Activated CD4-positive, alpha-beta T cell treated with anti-CD3 and anti-CD28 coated beads, Interleukin-2, Interleukin-4, amounts not matched to agents 100 ng/mL and 50 ng/mL, durations not matched to agents 16 hours and 8 hours (primary cell): ENCODE data around the gene HS6ST2.

Experiments used
- DNase-seq: peaks from one replicate; pipeline ENCODE4 v3.0.0-alpha.2; 2020; ENCODE audit warnings: low spot score

The HS6ST2 gene

DNA sequence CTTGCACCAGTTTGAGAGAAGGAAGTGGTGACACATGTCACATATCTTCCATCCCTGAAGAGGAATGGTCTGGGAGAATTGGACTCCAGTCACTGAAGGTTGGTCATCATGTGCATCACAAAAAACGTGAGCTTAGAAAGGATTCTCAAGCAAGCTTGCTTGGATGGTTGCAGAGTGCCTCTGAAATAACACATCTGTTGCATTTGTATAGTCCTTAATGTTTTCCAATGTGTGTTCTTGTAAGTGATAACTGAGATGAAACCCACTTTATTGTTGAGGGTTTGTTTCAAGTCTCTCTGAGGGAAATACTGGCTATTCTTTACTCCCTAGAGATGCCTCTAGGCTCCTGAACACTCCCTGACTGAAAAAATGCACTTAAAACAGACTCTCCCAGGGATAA lies 285.1 kb downstream of the HS6ST2 start:
- DNase-seq: no peak

DNA sequence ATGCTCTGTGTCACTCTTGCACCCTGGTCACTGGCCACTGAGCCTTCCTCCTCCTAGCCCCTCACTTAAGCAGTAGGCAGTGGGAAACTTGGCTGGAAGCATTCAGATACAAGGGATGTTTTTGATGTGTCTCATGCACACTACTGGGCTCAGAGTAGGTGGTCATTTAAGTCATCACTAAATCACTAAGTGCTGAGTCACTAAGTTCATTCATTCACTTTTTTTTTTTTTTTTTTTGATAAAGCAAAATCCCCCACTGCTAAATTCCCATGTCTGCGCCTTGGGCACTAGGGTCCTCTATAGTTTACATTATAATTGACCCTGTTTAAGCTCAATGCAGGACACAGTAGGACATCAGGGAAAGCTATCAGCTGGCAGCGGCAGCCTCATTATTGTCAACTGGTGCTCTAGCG lies 287.2 kb downstream of the HS6ST2 start:
- no peak for DNase-seq

DNA sequence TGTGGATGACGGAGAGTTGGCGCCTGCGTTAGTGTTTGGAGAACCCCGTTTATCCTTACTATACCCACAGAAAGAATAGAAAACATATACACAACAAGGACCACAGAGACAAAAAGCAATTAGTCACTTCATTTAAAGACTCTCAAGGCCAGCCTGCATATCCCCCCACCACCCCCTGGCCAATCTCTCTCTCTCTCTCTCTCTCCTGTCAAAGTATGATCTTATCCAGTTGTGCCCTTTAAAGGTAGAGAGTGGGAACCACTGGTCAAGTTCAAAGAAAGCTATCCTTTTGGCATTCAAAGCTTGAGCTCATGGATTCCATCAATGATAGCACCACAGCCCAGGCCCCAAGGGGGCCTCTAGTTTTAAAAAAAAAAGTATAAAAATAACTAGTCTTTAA lies 289.3 kb downstream of the HS6ST2 start:
- no peak for DNase-seq

DNA sequence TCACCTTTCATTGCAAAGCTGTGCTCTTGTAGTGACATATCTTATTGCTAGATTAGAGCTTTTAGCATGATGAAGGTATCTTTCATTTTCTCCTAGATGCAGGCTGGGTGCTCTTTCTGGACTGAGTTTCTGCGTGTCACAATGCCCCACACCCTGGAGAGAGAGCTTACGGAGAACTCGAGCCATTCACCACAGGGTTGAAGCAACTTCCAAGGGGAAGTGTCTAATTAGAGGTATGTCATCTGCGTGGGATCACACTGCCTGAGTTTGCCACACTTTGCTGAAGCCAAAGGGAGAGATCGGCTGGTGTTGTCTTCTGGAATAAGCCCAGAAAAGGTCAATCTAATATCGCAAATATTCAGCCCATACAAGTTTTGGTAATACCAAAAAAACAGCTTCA lies 290.3 kb downstream of the HS6ST2 start:
- DNase-seq: no peak

DNA sequence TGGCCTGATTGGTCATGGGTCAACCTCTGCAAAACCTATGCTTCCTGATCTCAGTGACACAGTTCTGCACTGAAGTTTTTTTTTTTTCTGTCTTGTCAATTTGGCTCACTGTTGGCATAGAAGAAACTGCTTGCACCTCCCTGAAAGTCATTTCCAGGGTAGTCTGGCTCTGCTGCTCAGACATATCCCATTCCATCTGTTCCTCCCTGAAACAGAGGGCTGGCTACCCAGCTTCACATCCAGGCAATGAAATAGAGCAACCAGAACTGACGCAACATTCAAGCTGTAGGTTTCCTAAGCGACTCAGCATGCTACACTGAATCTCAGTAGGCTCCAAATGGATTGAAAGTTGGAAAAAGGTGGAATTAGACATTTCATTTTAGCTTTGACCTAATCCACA lies 292.8 kb downstream of the HS6ST2 start:
- DNase-seq: no peak

DNA sequence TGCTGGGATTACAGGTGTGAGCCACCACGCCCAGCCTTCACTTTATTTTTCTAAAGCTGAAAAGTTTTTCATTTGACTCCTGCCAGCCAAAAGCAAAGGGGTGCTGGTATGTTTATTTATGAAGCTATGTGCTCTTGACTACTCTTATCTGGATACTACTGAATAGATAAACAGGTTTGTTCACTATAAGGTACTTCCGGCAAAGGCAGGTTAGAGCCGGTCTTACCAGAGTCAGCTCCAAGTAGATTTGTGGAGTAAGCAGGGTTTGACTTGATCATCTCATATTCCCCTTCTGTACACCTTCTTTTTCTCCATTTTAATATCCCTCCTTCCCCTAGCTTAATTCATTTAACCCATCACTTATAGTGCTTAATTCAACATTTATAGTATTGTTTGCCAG lies 294.2 kb downstream of the HS6ST2 start:
- no peak for DNase-seq

DNA sequence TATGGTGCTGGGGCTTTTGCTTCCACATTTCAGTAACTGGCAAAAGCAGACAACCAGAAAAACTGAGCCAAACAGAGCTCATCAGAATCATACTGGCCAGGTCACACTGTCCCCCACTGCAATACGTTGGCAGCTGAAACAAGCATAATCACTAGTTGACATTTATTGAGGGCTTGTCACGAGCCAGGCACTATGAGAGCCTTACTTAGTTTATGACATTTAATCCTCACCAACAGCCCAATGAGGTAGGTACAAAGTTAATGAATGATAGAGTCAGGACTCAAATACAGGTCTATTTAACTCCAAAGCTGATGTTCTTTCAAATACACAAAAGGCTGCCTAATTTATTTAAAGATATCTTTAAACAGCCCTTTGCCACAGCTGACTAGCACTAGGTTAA lies 295.6 kb downstream of the HS6ST2 start:
- DNase-seq: no peak

DNA sequence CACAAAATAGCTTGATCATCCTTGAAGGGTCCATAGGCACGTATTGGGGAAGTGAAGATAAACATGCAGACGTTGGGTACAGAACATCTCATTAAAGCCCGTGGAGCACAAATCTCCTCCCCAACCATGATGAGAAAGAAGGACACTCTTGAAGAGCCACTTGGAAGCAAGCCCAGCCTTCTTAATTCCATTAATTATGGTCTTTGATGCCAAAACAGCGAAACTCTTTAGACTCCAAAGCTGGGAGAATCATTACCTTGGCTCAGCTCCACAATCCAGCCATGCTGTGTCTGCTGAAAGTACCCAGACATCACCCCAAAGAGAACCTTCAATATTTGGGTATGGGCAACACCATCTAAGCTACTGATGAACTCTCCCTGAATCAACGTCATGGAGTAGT lies 300.6 kb downstream of the HS6ST2 start:
- DNase-seq: no peak

DNA sequence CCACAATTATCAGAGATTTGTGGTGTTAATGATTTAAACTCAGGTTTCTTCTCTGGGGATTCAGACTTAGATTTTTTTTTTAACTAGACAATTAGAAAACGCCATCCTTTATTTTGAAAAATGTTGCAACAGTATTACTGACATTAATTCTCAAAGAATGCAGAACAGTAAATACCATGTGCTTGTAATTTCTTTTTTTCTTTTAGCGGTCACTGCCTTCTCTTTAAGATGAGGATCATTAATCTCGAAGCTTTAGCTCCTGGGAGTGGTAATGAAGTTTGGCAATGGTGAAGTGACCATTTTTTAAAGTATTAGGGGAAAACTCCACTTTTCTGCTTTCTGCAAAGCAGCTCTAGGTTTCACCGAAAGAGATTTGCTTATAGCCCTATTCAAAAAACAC lies 305.6 kb downstream of the HS6ST2 start:
- no peak for DNase-seq

DNA sequence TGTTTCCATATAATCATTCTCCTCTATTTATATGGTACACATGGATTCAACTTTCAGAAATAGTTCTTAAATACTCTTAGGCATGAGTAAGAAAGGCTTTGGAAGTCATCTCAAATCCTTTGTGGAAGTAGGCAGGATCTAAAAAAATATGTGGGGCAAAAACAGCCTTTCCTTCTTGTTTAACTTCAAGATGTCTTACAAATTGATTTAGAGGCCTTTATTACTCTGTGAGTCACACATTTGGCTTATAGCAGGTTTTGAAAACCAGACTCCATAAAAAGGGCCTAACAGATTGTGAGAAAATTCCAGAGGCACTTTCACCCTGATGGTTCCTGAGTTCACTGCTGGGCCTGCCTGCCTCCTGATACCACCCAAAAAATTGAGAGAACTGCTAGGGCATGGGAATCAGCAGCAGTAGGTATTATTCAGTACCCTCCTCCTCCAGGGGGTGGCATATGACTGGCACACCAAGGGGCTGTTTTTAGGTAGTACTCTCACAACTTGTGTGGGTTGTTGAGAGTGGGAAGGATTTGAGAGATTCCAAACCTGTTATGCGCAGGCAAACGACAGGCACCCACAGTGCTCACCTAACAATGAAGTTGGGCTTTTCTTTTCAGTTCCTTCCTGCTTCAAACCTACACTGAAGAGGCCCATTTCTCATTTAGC lies 306.9 kb downstream of the HS6ST2 start:
- no peak for DNase-seq

DNA sequence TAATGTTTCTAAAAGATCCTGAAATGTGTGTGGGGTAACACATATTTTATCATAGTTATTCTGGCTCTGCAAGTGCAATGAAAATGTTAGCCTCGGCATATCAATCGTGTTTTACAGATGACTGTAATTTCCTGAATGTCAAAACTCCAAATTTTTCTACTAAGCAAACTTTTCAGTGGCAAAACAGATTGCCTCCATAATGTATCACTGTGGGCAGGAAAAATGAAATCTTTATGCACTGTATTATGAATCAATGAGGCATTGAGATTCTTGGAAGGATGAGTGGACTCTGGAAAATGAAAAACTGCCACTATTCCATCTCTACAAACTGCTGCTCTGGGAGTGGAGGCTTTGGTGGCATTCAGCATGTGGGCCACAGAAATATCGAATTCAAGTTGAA lies 309.5 kb downstream of the HS6ST2 start:
- DNase-seq: no peak

DNA sequence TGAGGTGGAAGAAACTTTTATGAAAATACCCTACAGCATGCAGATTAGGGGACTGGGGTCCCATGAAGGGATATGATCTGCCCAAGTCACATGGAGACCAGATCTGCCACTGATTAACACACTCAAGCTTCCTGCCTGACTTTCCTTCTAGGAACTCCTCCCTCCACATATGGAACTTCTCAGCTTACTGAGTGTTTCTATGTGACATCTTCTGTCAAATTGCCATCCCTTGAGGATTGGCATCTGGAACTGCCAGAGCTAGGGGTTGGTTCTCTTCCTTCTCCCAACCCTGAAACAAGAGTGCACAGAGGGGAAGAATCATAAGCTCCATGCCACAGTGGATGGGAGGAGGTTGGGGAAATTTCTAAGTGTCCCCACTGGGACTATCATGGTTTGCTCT lies 319.0 kb downstream of the HS6ST2 start:
- no peak for DNase-seq

DNA sequence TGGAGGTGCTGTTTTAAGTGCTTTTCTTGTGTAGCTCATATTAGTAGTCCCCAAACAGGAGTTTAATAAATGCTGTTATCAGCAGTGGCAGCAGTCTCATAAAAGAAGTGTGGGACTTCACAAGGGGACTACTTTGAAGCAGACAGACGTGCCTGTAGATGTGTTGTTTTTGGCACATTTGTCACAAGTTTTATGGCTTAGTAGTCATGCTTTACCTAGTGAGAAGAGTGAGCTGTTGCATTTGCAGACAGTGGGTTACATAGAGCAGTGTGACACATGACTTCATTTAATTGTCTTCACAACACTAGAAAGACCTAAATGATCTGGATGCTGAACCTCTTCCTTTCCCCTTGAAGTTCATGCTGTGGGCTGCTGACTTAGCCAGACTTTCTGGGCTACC lies 320.1 kb downstream of the HS6ST2 start:
- no peak for DNase-seq

DNA sequence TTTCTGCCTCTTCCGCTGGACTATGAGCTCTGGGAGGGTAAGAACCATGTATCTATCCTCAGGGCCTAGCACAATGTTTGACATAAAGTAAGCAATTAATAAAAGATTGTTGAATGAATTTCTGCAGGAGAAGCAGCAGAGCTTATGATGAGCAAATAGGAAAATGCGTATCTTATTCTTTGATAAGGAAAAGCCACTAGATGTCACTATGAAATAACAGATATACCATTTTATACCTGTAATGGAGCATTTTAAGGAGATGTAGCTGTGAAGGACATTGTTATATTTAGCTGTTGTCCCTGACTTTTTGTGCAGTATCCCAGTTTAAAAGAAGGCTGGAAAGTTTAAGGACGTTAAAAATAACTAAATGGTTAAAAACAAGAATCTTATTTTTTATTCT lies 322.3 kb downstream of the HS6ST2 start:
- DNase-seq: no peak

DNA sequence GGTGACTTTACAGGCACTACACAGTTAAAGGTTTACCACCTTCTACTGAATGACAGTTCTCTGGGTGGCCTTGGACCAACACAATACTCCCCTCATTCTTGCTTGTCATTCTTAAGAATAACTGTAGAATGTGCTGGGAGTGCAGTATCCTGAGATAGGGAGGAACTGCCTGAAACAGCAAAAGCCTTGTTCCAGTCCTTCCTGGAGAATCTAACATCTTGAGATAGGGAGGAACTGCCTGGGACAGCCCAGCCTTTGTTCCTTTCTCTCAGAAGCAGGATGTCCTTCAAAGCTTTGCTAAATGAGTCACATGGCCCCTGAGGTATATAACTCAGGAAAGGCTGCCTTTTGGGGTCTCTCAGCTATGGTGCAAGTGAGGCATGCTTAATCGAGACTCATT lies 323.9 kb downstream of the HS6ST2 start:
- no peak for DNase-seq

DNA sequence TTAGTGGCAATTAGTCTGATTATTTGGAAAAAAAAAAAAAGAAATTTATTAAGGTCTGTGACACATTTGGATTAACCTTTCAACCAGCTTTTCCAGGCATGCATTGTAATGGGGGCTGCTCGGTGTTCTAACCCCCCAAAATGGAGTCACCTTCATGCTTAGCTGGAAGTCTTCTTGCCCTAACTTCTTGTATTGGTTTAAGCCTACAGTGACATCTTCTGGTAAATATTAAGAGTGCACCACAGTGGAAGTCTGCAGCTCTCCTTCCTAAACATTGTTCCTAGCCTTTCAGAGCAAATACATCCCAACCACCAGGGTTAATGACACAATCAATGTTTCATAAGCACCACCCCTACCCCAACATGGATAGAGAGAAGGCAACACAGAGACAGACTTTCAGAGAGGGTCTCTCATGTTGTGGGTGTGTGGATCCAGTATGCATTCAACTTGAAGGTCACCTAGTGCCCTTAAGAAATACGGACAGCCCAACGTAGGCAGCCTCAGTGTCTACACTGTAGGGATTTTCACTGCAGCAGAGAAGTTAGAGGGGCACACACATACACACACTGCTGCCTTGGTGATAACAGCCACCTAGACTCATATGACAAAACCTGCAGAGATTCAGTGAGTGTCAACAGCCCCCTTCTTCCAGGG lies 326.7 kb downstream of the HS6ST2 start:
- DNase-seq: peak; percentile 24

DNA sequence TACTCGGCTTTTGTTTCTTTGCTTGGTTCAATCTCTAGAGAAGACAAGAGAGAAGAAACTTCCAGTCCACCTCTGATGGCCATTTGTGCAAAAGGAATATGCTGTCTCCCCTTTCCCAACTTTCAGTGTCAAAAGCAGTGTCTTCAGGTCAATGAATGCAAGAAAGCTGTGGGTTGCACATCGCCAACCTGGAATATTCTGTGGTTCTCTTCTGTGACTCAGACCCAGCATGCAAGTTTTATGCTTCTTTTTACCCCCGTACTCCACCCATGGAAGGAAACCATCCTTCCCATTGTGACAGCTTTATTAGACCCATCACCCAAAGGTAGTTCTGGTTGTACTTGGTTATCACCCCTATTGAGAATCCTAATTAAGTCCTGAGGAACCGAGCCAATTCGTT lies 334.0 kb downstream of the HS6ST2 start:
- DNase-seq: no peak

DNA sequence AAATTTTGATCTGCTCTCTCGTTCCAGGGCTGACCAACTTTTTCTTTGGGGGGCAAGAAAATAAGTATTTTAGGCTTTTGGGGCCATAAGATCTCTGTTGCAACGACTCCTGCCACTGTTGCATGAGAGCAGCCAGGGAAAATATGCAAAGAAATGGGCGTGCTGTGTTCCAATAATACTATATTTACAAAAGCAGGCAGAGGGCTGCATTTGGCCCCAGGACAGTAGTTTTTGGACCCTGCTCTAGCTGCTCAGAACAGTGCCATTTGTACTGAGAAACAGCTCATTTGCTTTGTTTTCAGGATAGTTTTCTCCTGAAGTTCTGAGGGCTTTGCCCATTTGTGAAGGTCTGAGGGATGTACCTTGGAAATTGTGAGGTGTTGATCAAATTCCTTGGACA lies 334.5 kb downstream of the HS6ST2 start:
- DNase-seq: no peak

DNA sequence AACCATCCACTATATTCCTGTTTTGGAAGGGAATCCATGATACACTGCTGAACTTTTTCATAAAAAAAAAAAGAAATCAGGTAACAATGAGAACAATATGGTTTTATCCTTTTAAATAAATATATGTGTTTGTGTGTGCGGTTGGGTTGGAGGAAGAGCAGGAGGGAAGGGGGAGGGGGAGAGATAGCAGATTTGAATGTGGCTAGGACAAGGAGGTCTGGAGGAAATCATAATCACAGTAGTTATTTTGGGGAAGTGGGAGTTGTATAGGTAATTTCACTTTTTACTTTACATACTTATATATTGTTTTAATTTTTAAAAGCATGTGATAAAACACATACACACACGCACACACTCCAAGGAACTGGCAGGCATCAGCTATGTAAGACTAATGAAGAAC lies 335.1 kb downstream of the HS6ST2 start:
- DNase-seq: no peak

DNA sequence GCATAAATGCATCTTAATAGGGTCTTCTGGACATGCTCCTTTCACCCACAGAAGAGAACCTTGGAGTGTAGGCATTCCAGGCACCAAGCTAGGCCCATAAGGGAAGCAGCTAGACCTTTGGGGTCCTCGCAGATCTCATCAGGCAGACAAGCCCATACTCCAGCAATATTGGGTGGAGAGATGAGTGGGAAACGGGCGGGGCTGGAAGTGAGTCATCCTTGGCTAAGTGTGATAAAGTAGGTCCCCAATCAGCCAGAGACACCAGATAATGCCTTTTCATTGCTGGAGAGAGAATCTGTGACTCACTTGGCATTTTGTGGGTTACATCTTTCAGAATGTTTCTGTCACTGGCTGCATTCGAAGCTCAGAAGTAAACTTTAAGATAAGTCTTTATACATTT lies 336.3 kb downstream of the HS6ST2 start:
- peak; percentile 66 for DNase-seq

DNA sequence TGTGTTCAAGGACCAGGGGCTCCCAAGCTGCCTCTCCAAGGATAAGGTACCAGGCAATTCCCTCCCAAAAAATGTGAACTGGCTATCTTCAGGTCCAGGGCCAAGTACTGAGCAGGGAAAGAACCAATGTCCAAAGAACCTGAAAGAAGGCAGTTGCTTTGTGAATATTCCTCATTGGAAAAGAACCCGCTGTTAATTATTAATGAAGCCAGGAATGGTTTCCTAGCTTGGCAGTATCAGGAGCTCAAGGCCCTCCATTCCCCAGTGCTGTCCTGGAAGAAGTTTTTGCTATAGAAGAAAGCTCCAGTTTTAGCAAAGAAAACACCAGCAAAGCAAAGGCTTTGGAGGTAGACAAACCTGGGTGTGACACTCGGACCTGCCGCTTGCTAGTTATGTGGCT lies 339.6 kb downstream of the HS6ST2 start:
- DNase-seq: no peak

DNA sequence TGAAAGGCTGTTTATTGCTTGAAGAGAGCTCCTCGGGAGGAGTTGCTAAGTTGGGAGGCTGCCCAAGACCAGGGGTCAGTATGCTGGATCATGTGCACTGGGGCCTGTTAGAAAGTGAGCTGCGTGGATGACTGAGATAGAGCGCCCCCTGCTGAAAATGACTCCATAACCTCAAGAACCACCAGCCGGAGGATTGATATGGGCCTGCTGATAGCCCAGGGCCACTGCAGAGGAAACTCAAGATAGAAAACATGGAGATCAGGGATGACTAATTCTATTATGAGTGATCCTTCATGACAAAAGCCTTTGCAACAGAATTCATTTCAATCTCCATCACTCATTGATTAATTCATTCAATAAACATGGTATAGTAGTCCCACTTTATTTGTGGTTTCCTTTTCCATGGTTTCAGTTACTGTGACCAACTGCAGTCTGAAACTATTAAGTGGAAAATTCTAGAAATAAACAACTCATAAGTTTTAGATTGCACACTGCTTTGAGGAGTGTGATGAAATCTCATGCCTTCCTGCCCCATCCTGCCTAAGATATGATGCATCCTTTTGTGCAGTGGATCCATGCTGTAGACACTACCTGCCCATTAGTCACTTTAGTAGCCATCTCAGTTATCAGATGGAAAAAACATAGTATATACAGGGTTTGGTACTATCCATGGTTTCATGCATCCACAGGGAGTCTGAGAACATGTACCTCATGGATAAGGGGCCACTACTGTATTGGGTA lies 342.9 kb downstream of the HS6ST2 start:
- DNase-seq: peak; percentile 48

DNA sequence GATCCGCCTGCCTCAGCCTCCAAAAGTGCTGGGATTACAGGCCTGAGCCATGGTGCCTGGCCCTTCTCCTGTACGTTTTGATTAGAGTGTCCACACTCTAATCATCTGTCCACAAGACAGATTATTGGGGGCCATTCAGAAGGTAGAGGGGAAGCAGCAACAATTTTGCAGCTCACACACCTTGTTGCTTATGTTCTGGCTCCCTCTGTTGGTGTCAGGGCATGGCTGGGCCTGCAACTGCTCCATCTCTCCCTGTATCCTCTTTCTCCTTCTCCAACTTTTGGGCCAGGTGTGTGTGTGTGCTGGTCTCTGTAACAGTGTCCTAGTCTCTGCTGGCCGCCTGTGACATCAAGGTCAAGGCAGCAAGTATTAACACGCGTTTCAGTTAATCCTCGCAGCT lies 344.1 kb downstream of the HS6ST2 start:
- DNase-seq: no peak

DNA sequence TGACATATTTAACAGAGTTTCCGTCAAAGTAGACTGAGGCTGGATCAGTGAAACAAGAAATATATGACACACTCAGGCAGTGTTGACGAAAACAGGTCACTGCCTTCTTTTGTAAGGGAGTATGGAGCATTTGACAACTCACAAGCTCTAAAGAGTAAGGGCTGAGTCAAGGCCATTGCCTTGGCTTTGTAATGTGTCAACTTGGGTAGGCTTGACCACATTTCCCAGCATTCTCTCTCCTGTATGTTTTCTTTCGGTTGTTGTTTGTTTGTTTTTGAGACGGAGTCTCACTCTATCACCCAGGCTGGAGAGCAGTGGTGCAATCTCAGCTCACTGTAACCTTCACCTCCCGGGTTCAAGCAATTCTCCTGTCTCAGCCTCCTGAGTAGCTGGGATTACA lies 344.6 kb downstream of the HS6ST2 start:
- DNase-seq: no peak
